GM12875 (cell line): ENCODE data around the gene TCF3.
"Not testable (repeated sequence)": the region's sequence is repeated elsewhere in the genome, so short reads cannot be mapped to it uniquely, and the experiment has no call there.

ENCODE experiments used
- H3K4me3 ChIP-seq: one replicate; pipeline ENCODE4 v1.5.1; 2011; ENCODE audit warnings: low read depth, low read length, control low read depth
- TF ChIP-seq, protein P1 (sequence below): IDR thresholded peaks from 2 replicates; pipeline ENCODE4 v1.5.1; 2011; ENCODE audit warnings: low read depth, mild to moderate bottlenecking, control low read depth, inconsistent platforms, low read length, moderate library complexity, borderline replicate concordance; ENCODE audit not compliant: insufficient read depth

TCF3 gene

GRCh38 chr19:1645299-1645698 is 7.1 kb downstream of the TCF3 start:
- TF ChIP-seq, protein P1, sequence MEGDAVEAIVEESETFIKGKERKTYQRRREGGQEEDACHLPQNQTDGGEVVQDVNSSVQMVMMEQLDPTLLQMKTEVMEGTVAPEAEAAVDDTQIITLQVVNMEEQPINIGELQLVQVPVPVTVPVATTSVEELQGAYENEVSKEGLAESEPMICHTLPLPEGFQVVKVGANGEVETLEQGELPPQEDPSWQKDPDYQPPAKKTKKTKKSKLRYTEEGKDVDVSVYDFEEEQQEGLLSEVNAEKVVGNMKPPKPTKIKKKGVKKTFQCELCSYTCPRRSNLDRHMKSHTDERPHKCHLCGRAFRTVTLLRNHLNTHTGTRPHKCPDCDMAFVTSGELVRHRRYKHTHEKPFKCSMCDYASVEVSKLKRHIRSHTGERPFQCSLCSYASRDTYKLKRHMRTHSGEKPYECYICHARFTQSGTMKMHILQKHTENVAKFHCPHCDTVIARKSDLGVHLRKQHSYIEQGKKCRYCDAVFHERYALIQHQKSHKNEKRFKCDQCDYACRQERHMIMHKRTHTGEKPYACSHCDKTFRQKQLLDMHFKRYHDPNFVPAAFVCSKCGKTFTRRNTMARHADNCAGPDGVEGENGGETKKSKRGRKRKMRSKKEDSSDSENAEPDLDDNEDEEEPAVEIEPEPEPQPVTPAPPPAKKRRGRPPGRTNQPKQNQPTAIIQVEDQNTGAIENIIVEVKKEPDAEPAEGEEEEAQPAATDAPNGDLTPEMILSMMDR: no peak
- H3K4me3 ChIP-seq: no peak overlapping the region

DNA sequence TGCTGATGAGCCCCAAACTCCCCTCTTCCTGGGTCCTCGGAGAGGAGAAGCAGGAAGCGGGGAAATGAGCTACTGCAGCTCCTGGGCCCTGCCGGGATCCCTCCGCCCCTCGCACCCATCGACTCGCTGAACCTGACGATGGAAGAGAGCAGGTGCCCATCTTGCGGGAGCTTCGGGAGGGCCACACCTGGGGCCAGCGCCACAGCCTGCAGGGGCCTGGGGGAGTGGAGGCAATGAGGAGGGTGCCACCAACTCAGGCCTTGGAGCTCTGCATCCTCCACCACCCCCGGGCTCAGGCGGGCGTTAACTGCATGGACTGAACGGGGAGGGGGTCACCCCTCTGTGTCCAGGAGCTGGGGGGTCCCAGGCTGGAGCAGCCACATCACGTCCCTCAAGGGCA is 8.3 kb downstream of the TCF3 start:
- TF ChIP-seq, protein P1: no peak
- no peak overlapping the region for H3K4me3 ChIP-seq

GRCh38 chr19:1640893-1641448 is 11.4 kb downstream of the TCF3 start:
- not testable (repeated sequence) for H3K4me3 ChIP-seq

DNA sequence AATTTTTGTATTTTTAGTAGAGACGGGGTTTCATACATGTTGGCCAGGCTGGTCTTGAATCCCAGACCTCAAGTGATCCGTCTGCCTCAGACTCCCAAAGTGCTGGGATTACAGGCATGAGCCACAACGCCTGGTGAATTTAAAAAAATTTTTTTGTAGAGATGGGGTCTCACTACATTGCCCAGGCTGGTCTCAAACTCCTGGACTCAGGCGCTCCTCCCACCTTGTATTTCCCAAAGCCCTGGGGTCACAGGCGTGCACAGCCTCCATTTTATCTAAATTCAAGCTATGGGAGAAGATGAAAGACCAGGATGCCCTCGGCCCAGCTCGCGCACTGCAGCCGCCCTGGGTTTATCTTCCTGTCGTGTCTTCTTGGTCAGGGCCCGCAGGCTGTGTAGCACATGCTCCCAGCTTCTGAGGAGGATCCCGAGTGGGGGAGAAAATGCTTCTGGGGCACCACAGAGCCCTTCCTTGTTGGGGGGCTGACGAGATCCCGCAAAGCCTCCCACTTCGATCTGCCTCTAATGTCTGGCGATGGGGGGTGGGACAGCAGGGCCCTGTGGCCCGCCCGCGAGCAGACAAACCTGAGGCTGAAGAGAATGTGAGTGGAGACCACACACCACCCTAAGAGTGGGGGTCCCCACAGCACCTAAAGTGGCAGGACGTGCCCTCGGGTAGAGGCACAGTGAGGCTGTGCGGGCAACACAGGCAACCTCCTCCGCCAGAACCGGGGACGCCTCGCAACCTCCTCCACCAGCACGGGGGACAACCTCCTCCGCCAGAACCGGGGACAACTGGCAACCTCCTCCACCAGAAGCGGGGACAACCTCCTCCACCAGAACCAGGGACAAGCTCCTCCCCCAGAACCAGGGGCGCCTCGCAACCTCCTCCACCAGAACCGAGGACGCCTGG is 15.8 kb downstream of the TCF3 start:
- H3K4me3 ChIP-seq: no peak overlapping the region
- TF ChIP-seq, protein P1: no peak

- no peak overlapping the region for H3K4me3 ChIP-seq
- TF ChIP-seq, protein P1: no peak
Measured at GRCh38 chr19:1634938-1635243, 17.5 kb downstream of the TCF3 start.

- TF ChIP-seq, protein P1: no peak
- H3K4me3 ChIP-seq: no peak overlapping the region
Measured at GRCh38 chr19:1634242-1634937, 18.0 kb downstream of the TCF3 start.

DNA sequence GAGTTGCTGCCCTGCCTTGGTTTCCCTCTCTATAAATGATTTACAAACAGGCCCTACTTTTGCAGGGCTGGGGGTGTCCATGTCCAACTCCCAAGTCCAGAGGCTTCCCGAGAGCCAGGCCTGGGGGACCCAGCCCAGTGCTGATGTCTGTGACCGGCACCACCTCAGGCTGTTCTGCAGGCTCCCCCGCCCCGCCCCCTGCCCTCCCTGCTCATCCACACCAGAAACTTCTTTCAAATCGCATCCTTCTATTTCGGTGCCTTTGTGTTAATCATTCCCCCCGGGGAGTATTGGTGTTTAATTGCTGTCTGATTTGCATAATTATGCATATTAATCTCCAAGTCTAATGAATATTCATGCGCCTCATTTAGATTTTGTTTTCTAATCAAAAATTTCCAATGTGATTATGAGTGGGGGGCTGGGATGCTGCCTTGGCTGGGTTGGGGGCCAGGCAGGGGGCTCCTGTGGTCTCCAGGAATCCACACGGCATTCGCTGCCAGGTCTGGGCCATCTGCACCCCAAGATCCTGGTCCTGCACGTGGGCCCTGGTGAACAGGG is 19.1 kb downstream of the TCF3 start:
- no peak overlapping the region for H3K4me3 ChIP-seq
- TF ChIP-seq, protein P1: no peak
